IMR-90 (cell line): ENCODE data around the gene KIF13A.

Experiments
- BHLHE40 ChIP-seq: fragments of 150-350 bp; IDR thresholded peaks from 2 replicates; pipeline ENCODE4 v1.6.1; 2016; ENCODE audit warnings: mild to moderate bottlenecking, low read depth, low read length
- MAFK ChIP-seq: IDR thresholded peaks from 2 replicates; pipeline ENCODE4 v1.6.1; 2012; ENCODE audit warnings: low read depth, low read length, improper control_type of control experiment
- POLR2A ChIP-seq: IDR thresholded peaks from 2 replicates; pipeline ENCODE4 v1.6.1; 2012; ENCODE audit warnings: mild to moderate bottlenecking, low read depth, low read length
- SMC3 ChIP-seq: fragments of 150-350 bp; IDR thresholded peaks from 2 replicates; pipeline ENCODE4 v1.6.1; 2016; ENCODE audit warnings: low read depth, mild to moderate bottlenecking, antibody characterized with exemption, low read length, moderate library complexity
- TF ChIP-seq, protein P1 (sequence below): conservative IDR thresholded peaks from 2 replicates; pipeline ENCODE4 v1.5.1; 2012; ENCODE audit warnings: mild to moderate bottlenecking, low read depth, low read length, improper control_type of control experiment

DNA sequence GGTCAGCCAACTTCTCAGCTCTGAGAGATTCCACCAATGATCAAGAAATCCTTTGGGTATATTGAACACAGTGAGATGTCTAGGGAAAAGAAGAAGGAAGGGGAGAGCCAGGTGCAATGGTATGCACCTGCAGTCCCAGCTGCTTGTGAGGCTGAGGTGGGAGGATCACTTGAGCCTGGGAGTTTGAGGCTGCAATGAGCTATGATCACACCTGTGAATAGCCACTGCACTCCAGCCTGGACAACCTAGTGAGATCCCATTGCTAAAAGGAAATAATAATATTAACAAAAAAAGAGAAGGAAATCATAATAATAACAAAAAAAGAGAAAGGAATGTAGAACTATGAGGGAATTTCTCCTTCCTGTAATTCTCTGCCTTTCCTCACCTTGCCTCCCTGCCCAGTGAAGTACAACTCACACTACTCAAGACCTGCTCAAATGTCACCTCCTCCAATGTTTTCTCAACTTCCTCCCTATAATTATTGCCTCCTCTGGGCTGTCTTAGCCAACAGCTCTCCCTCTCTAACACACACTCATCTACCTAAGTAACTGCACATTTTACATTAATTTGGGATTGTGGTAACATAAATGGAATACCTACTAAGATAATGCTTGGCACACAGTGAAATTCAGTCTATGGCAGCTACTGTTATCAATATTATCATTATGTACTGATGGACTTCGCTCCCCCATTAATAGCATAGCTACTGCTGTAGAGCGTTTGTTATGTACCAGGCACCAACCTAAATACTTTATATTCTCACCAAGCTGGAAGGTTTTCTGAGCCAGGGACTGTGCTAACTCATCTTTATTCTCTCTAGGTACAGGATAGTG, 103.6 kb downstream of the KIF13A start:
- TF ChIP-seq MAFK: no peak
- TF ChIP-seq, protein P1, sequence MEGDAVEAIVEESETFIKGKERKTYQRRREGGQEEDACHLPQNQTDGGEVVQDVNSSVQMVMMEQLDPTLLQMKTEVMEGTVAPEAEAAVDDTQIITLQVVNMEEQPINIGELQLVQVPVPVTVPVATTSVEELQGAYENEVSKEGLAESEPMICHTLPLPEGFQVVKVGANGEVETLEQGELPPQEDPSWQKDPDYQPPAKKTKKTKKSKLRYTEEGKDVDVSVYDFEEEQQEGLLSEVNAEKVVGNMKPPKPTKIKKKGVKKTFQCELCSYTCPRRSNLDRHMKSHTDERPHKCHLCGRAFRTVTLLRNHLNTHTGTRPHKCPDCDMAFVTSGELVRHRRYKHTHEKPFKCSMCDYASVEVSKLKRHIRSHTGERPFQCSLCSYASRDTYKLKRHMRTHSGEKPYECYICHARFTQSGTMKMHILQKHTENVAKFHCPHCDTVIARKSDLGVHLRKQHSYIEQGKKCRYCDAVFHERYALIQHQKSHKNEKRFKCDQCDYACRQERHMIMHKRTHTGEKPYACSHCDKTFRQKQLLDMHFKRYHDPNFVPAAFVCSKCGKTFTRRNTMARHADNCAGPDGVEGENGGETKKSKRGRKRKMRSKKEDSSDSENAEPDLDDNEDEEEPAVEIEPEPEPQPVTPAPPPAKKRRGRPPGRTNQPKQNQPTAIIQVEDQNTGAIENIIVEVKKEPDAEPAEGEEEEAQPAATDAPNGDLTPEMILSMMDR: no peak
- TF ChIP-seq POLR2A: no peak
- no peak for TF ChIP-seq BHLHE40
- no peak for TF ChIP-seq SMC3
